Activated CD8-positive, alpha-beta memory T cell treated with anti-CD3 and anti-CD28 coated beads for 4 hours (primary cell): ENCODE measurements around the gene ERP44.
"Not testable (repeated sequence)": the region's sequence is repeated elsewhere in the genome, so short reads cannot be mapped to it uniquely, and the experiment has no call there.

Experiments used
- DNase-seq, 2 donors: peaks; one replicate each; pipeline ENCODE4 v3.0.0-alpha.2; 2020; ENCODE audit warnings: low read depth in 2 of 2

ERP44 gene

DNA sequence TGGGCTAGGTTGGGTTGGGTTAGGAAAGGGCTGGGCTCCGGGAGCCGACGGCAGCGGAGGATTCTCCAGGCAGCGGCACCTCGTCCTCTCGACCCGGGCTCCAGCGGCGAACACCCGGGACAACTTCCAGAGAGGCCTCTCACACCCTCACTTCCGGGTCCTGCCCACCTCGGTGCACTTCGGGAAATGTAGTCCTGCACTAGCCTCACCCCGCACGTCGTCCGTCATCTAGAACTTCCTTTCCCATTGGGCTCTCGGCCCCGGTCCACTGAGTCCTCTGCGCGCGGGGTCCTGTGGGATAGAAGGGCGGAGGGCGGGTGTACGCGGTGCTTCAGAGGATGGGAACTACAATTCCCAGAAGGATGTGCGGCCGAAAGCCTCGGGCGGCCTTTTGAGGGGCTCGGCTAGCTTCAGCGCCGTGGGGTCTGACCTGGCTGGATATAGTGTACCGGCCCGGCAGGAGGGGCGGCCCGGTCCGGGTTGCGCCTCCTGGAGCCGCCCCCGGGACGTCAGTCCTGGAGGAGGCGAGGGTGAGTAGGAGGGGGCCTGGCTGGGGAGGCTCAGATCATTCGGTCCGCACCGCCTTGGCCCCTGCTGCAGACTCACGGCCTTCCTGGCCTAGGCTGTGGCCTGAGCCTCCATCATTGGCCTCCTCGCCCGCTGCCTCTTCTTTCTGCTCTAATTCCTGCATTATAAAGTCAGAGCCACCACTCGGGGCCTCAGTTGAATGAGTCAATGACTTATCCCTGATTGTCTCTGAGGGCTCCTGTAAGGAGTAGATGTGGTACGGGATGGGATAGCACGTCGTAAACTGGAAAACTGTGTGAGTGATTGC lies at the start of gene ERP44, which contains the start of gene INVS:
Gene ERP44, minus strand, starts transcription at position 114 of the 835 bp plus-strand sequence. CDS start 160 bp downstream, outside the sequence.
Gene INVS, plus strand, starts transcription at position 357 of the 835 bp plus-strand sequence. CDS start 5,279 bp downstream, outside the sequence.
- peak; percentile 94 to 96 for DNase-seq

DNA sequence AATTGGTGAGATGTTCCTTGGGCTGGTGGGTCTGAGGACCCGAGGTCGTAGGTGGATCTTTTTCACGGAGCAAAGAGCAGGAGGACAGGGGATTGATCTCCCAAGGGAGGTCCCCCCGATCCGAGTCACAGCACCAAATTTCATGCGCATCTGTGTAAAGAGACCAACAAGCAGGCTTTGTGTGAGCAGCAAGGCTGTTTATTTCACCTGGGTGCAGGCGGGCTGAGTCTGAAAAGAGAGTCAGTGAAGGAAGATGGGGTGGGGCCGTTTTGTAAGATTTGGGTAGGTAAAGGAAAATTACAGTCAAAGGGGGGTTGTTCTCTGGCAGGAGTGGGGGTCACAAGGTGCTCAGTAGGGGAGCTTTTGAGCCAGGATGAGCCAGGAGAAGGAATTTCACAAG lies 47.2 kb upstream of the ERP44 start:
- not testable (repeated sequence) for DNase-seq

DNA sequence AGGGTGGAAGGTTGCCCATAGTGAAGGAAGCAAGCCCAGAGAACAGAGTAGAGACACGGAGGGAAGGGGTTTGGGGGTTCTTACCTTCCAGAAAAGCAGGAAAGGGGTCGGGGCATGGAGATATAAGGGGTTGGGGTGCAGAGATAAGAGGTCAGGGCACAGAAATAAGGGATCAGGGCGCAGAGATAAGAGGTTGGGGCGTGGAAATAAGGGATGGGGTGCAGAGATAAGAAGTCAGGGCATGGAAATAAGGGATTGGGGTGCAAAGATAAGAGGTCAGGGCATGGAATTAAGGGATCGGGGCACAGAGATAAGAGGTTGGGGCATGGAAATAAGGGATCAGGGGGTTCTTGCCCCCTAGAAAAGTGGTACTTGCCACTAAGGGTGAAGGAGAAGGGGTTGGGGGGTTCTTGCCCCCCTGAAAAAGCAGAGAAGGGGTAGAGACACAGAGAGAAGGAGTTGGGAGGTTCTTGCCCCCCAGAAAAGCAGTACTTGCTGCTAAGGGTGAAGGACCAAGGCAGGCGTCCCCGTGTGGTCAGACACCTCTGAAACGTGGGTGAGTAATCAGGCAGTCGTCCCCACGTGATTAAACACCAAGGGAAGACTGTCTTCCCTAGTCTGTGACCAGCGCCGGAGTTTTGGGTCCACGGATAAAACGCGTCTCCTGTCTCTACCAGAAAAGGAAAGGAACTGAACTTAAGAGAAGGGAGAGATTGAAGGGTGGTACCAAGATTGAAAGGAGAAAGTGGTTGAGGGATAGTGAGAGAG lies 46.6 kb upstream of the ERP44 start:
- DNase-seq, result not testable (repeated sequence)

DNA sequence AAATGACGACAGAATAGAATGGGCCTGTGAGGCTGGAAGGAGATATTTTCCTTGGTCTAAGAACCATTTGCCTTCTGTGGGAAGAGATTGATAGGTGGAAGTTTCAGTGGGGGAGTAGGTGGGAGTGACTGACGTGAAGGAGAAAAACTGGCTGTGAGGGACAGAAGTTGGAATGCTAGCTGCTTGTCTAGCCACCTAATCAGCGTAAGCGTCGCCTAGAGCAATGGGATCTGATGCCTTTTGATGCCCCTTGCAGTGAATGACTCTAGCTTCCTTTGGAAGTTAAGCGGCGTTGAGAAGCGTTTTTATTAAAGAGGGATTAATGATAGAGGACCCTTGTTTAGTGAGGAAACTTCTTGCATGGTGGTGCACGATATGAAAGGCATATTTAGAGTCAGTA lies 43.1 kb upstream of the ERP44 start:
- DNase-seq, result not testable (repeated sequence)

DNA sequence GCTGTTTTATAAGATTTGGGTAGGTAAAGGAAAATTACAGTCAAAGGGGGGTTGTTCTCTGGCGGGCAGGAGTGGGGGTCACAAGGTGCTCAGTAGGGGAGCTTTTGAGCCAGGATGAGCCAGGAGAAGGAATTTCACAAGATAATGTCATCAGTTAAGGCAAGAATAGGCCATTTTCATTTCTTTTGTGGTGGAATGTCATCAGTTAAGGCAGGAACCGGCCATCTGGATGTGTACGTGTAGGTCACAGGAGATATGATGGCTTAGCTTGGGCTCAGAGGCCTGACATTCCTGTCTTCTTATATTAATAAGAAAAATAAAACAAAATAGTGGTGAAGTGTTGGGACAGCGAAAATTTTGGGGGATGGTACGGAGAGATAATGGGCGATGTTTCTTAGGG lies 41.5 kb upstream of the ERP44 start:
- DNase-seq, result not testable (repeated sequence)

DNA sequence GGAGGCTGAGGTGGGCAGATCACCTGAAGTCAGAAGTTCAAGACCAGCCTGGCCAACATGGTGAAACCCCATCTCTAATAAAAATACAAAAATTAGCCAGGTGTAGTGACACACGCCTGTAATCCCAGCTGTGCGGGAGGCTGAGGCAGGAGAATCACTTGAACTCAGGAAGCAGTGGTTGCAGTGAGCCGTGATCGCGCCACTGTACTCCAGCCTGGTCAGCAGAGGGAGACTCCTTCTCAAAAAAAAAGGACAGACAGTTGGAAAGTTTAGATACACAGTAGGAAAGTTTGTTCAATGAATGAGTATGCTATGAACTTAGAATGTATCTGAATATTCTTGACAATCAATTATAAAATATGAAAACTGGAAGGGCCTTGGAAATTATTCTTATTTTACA lies 38.0 kb upstream of the ERP44 start:
- DNase-seq, result not testable (repeated sequence)

DNA sequence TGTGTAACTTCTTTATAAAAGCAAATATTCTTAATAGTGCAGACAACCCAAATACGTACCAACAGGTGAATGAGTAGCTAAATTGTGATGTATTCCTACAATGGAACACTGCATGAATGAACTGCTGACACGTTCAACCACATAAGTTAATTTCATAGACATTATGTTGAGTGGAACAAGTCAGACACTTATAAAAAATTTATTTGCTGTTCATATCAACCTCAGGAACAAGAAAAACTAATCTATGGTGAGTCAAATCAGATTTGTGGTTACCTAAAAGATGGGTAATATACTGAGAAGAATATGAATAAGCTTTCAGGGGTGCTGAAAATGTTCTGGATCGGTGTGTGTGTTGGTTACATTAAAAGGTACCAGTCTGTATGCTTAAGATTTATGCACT lies 35.9 kb upstream of the ERP44 start:
- DNase-seq, result no peak

DNA sequence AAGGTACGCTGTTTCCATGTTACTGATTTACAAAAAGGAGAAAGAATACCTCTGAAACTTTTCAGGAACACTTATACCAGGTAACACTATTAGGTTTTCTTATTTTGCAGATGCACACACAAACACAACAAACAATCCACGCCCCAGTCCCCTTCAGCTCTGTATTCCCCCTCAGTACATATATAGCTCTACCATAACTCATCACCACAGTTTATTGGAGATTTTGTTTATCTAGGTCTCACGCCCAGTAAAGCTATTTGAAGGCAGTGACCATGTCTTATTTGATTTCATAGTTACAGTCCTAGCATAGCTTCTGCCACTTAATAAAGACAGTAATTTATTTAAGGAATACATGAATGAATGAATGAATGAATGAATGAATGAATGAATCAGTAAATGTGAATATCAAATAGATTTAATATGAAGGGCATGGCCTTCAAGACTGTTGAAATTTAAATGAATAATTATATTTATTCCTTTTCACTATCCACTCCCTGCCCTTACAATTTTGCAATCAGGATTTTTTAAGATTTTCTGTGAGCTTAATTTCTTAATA lies 33.2 kb upstream of the ERP44 start:
- DNase-seq, result no peak

DNA sequence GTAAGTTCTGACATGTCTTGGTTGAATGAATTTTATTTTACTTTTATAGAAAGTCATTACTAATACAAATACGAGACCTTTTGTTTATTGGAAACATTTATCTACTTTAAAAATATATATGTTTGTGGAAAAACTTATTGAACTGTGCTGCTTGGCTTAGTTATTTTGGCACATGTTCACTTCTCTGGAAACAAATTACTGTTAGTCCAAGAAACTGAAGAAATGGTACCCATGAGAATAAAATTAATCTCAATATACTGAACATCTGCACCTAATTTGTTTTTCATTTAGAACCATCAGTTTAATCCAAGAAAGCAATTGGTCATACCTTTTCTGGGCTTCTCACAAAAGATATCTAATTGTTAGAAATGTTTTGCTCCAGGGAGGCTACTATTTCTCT lies 32.4 kb upstream of the ERP44 start:
- DNase-seq, result no peak

DNA sequence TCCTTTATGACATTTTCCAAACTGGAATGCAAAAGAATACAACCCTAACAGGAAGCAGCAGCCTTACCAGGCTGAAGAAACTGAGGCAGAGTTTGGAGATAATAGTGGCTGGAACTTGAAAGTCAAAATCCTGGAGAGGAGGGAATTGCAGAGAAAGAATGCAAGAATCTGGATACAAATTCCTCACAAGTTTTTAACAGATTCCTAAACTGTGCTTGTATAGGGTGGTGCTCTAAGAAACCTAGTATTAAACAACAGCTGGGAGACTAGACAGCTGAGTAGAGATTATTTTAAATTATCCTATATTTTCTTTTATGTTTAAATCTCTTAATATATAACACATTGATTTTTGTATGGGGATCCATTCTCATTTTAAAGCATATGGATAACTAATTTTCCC lies 31.0 kb upstream of the ERP44 start:
- DNase-seq, result no peak

DNA sequence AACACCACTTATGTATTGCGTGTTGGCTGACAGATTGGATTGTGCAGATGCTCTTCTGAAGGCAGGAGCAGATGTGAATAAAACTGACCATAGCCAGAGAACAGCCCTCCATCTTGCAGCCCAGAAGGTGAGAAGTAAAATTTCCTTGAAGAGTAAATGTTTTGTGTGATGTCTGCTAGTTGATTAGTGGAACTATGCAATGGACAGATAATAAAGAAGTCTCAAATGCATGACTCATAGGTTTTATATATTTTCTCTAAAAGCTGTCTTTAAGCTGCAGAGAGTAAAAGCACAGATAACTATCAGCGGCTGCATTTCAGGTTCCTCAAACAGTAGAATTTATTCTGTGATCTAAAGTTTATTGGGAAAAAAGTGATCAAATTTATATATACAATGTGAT lies 27.6 kb upstream of the ERP44 start:
- no peak for DNase-seq

DNA sequence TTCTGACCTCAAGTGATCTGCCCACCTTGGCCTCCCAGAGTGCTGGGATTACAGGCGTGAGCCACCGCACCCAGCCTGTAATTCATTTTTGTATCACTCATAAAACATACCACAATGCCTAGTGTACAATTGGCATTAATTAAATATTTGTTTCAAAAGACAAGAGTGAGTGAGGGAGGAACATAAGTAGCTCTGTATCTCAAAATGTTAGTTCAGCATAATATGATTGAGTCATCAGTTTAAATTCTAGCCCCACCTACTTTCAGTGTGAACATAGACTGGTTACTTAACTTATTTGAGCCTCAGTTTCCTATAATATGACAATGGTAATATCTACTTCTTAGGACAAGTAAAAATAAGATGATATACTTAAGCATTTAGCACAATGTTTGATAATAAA lies 27.1 kb upstream of the ERP44 start:
- DNase-seq, result no peak

DNA sequence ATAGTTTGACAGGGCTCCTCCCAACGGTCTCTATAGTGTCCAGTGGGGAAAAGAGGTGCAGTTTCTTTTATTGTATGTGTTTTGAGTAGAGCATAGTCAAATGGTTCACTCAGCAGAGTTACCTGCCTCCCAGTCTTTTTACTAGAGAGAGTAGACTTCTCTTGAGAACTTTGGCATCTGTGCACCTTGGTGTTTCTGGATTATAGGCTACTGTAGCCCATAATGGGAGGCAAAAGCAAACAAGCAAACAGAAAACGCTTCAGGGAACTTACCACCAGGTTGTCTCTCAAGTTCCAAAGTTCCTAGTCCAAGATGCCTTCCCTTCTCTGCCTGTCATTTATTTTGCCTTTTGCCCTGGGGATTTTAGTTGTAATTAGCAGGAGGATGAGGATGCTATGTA lies 26.4 kb upstream of the ERP44 start:
- DNase-seq, result no peak

DNA sequence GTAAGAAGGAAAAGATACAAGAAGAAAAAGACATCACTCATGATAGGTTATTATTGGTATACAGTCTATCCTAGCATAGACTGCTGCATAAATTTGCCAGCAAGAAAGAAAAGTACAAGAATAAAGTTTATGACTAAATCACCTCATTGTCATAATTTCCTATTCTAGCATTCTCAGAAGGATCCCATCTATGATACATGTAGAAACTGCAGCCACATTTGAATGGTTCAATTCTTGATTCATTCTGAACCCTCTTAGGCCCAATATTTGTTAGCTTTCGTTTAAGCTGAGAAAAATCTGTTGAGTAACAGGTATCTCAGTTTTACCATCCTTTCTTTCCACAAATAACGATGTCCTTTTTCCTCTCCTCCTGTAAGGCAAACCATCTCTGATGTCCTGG lies 21.5 kb upstream of the ERP44 start:
- DNase-seq, result no peak

DNA sequence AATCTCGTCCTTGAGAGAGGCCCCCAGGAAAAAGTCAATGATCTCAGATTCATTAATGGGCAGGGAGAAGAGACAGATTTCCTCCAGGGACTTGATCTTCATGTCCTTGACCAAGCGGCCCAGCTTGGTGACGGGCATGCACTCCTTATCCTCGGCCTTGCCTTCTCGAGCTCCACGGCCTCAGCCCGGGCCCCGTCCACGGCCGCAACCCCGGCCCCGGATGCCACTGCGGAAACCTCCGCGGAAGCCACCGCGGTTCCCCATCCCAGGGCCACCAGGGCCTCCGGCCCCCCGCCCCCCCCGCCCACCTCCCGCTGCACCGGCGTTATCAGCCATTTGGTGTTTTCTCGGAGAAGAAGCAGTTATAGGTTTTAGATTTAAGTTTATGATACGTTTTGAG lies 18.5 kb upstream of the ERP44 start:
- DNase-seq, result no peak

DNA sequence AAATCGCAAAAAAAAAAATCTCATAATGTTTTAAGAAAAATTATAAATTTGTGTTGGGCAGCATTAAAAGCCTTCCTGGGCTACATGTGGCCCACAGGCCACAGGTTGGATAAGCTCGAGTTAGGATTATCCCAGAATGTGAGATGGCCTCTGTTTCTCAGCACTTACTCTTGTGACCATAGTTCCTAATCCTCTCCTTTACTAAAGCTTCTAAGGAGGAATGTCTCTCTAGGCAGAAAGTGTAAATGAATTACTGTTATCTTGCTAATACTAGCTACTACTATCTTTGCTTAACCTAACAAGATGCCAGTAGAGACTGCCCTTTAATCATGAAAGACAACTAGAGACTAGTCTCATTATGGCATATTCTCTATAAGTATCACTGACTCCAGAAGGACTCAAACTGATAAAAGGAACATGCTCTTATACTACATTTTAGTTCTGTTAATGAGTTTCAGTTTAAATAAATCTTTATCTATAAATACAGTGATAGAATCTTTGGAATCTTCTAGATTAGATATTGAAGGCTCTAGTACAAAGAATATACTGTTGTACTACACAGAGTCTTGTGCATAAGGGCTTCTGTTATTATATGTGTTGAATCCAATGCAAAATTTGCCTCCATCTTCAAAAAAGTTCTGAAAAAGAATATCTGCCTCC lies 14.0 kb upstream of the ERP44 start:
- DNase-seq, result no peak

DNA sequence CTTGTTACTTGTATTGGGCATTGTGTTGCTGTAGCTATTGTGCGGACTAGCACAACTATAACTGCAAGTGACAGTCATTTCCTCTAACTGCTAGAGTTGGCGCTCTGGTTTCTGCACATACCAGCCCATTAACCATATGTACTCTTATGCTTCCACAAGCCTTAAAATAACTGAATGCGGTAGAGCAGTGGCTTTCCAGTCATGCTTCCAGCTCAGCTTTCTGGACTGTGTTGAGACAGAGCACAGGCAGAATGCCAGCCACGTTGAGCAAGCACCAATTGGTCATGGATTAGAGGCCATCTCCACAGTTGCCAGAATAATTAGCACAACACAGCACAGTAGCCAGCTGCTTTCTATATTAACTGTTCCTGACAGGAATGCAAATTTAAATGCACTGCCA lies 12.4 kb upstream of the ERP44 start:
- DNase-seq, result no peak

DNA sequence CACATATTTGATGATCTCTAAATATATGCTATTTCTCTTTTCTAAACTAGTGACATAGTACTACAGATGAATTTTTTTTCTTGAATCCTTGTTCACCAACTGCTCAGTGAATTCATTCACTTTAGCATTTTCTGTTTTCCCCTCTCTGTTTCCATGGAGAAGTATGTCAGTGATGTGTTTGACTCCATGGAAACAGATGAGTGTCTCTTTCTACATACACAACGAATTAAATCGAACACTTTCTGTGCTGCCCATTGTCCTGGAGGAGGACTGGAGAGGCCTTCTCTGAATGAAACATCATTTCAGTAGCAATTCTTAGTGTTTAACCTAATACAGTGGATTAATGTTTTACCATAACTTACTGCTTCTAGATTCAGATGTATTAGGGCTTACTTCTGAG lies 9.8 kb upstream of the ERP44 start:
- DNase-seq, result no peak

DNA sequence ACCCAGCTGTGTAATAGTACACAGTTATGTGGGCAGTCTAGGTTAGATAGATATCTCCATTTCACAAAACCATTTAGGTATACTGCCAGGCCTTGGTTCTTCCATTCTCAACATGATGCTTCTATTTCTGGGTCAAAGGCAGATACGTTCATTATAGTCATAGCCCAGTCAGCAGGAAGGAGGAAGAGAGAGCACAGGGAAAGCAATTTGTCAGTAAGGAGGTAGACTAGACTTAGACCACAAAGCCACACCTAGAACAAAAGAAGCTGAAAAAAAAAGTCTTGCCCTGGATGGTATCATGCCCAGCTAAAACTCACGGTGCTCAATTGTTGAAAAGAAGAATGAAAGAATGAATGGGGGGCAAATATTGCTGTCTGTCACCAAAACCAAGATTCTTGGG lies 7.8 kb upstream of the ERP44 start:
- DNase-seq, result no peak

DNA sequence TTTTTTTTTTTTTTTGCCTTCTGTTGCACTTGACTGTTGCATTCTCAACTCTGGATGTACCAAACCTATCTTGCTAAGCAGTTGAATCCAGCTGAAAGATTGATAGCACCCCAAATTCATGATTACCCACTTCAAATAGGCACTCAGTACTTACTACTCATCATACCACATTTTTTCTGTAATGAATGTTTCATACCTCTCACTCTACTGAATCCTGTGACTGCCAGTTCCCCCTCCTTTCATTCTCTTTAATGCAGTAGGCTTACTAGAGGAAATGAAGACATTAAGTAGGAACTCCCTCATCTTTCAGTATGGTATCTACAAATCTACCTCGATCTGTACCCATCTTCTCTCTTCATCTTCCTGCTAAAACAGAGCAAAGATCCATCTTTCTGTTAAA lies 7.1 kb upstream of the ERP44 start:
- no peak for DNase-seq

DNA sequence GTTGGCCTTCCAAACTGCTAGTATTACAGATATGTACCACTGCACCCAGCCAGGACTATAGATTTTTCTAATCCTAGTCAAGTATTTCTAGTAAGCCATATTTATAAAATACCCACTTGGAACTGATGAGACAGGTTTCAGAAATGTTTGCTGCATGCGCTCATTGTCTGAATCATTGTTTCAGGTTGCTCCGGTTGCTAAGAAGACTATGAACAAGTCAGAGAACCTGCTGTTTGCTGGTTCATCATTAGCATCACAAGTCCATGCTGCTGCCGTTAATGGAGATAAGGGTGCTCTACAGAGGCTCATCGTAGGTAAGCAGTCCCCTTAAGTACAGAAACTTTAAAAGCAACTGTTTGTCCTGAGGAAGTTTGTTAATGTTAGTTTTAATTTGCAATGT lies 5.5 kb upstream of the ERP44 start:
- DNase-seq, result no peak

DNA sequence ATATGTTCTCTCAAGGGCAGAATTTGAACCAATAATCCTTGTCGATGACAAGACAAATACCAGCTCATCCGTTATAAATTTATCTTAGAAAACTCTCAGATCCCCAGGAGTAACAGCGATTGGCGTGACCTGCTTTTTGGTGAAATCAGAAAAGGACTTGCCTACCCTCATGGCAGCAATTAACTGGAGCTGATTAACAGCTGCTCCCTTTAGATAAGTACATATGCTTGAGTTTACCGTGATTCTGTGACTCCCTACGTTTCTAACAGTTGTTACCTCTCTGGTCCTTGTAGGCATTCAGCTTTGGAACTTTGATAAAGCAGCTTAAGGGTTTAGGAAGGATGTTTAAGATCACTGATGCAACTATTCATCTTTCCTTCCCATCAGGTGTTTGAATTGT lies 2.8 kb upstream of the ERP44 start:
- no peak for DNase-seq
